Activated effector memory CD4-positive, alpha-beta T cell treated with anti-CD3 and anti-CD28 coated beads, Interleukin-2, amount 50 U/mL, for 16 hours (primary cell): ENCODE results near the gene FAU.

Experiments
- DNase-seq: peaks from one replicate; pipeline ENCODE4 v3.0.0-alpha.2; 2020

The FAU gene

DNA sequence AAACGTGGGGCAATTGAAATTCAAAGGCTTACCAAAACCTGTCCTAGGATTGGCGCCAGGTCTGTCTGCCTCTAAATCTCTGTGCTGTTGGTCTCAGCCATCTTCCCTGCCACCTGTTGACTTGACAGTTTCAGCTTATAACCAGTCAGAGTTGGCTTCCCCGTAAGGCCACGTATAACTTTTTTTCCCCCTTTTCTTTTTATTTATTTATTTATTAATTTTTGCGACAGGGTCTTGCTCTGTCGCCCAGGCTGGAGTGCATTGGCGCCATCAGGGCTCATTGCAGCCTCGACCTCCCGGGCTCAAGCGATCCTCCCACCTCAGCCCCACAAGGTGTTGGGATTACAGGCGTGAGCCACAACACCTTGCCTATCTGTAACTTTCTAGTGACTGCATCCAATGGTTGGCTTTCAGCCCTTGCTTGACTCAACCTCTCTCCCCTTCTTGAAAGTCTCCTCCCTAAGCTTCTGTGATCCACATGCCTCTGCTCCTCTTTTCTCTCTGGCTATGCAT lies 13.8 kb upstream of the FAU start:
- no peak for DNase-seq

DNA sequence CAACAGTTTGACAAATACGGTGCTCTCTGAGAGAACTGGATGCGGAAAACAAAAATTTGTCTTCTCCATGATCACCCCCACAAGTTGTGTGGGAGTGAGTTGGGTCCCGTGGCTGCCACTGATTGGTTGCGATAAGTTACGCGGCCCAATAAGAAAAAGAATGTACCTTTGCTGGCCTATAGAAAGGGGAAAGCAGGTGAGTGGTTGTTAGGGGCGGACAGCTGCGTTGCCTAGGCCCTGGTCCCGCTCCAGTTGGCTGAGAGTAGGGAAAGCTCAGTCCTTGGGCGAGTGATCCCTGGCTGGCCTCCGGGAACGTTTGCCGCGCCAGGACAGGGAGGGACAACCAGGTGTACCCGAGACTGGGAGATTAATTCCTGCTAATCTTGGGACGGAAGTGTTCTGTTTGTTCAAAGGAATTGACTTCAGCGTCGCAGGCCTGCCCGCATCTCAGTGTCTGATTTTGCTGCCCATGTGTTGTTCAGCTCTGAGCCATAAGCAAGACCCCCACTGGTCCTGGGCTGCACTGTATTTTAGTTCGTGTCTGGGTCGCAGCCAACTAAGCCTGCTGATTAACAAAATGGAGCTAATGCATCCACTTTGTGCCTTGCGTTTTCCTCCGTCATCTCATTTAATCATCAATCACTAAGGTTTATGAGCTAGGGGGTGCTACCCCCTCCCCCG lies 13.2 kb upstream of the FAU start:
- peak; percentile 93 for DNase-seq

DNA sequence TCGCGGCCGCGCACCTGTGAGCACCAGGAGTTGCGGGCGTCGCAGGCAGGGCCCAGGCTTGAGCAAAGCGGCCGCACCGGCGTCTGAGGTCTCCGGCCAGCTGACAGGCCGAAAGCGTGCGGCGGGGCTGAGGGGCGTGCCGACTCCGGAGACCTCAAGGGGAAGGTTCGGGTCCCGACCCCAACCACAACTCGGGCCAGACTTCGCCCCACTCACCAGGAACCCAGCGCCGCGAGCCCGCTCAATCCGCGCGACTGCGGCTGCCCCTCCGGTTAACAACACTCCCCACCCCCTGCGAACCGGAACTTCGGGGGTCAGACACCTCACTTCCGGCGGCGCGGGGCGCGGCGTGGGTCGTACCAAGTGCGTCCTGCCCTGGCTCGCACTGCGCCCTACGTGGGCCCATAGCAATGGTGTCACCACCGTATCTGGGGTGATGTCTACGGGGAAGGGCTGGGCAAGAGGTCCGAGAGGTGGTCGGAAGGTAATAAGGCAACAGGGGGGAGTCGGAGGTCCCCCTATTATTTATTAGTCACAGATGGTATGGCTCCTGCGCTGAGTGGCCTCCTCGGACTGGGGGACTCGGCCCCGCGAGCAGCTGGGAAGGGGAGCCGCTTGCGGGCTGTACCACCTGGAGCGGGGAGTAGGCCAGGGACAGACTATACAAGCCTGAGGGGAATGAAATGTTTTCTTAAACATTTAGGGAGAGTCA lies 12.5 kb upstream of the FAU start, which contains the start of gene SYVN1:
TSS of gene SYVN1 (minus strand) at position 280 of the 712 bp plus-strand sequence. CDS start 918 bp downstream, outside the sequence.
- DNase-seq, result peak; percentile 98

DNA sequence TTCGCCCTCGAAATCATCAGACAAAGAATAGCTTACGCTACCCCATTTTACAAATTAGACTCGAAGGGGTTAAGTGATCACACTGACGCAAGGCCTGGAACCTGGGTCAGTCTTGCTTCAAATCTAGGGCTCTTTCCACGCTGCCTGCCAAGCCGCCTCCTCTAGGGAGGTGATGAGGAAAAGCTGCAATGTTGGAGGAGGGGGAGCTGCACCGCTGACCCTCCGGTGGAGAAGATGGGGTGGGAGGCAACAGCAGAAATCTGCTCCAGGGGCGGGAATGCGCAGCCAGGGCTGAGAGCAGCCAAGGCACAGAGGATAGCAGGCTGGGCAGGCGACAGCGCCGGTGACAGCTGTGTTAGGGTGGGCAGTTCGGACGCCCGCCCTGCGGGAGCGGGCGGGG lies 11.8 kb upstream of the FAU start:
- no peak for DNase-seq

DNA sequence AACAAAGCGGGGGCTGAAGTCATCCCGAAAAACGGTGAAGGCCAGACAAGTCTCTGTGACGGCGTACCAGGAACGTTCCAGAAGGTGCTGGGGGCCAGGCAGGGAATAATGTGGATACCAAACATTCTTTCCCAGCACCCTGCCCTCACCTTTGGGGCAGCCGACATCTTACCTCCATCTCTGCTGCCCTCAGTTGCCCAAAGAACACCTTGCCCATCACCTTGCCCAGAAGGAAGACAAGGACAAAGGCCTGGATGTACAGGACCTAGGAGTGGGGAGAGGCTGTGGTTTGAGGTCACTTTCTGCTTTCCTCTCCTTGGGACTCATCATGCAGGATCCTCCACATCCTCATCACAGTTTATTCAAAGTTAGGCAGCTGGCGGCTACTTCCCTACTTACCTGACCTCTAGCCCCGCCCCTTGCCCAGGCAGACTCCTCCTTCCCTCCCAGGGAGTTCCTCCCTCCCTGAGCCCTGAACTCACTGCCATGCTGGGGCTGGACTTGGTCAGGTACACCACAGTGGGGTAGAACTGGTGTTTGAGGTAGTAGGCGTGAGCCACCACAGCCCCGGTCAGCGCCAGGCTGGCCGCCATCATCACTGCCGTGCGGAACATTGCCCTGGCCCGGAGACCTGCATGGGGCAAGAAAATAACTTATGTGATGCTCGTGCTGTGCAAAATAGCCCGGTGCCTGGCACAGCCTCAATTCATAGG lies 11.2 kb upstream of the FAU start:
- peak; percentile 85 for DNase-seq

DNA sequence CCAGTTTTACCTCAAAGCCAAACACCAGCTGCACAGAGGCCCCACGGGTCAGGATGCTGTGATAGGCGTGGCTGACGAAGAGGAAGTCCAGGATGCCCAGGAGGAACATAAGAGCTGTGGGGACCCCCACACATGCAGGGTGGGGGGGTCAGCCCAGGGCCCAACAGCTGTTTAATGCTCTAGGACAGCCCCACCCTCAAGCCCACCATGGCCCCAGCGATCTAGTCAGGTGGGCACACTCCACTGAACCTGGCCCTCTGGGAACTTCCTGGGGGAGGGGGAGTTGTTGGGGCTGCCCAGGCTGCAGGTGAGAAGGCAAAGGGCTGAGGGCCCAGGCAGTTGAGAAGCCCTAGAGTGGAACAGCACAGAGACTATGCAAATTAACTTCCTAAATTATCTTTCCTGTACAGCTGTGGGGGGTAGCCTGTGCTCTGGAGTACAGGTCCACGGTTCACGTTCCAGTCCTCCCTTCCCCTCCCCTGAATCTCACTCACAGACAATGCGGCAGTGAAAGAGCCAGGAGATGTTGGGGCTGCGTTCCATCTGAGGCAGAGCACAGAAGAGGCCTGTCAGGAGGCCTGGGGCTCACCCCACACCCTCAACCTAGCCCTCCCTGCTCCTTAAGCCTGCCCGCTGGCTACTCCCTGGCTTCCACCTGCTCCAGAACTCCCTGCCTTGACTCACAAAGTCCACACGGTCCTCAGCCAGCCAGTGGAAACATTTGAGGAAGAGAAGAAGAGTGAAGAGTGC lies 10.5 kb upstream of the FAU start:
- DNase-seq, result no peak

DNA sequence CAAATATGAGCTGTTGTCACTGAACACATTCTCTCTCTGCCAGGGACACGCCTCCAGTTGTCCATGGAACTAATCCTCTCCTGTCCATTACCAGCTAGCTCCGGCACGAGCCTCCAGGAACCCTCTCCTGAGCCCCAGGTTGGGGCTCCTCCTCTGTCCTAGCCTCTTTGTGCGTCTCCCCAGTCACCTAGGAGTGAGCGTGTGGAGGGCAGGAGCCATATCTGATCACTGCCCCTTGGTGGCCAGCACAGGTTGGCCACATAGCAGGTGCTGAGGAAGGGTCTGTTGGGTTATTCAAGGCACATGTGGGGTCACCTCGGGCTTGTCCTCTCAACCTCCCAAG lies 9.9 kb upstream of the FAU start:
- no peak for DNase-seq

DNA sequence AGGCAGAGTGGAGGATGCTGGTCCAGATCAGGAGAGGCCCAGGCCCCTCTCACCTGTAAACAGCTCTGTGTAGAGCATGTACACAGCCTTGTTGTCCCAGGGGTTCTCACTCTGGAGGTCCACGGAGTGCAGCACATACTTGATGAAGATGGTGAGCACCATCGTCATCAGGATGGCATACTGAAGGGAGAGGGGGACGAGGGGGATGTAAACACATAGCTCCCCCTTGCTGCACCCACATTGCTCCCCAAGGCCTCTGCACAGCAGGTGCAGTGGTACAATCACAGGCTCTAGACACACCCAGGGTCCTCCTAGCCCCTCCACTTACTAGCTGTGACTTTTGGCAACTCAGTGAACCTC lies 9.5 kb upstream of the FAU start:
- no peak for DNase-seq

DNA sequence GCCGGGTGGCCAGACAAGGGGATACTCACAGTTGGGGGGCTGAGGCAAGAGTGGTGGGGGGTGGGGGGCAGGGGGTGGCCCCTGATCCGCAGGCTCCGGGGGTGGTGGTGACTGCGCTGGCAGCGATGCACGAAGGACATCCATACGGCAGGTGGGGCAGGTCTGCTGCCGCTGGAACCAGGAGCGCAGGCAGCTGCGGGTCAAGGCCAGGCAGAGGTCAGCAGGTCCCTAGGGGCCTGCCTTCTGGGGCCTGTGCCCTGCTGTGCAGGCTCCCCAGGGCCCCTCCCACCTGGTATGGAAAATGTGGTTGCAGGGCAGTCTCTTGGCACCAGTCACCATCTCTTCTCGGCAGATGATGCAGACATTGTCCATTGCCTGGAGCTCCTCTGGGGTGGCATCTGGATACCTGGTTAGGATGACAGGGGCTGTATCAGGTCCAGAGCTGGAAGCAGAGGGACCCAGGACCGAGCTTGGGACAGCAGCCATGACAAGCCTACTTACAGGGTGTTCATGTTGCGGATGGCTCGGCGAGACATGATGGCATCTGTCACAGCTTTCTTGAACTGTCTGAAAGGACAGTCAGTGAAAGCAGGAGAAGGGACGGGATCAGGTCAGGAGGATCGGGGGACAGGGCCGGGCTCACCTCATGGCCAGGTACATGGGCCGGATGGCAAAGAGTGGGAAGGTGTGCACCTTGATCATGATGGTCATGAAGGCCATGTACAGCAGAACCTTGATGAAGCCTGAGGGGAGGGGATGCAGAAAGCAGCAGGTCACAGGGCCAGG lies 8.9 kb upstream of the FAU start:
- DNase-seq, result no peak

DNA sequence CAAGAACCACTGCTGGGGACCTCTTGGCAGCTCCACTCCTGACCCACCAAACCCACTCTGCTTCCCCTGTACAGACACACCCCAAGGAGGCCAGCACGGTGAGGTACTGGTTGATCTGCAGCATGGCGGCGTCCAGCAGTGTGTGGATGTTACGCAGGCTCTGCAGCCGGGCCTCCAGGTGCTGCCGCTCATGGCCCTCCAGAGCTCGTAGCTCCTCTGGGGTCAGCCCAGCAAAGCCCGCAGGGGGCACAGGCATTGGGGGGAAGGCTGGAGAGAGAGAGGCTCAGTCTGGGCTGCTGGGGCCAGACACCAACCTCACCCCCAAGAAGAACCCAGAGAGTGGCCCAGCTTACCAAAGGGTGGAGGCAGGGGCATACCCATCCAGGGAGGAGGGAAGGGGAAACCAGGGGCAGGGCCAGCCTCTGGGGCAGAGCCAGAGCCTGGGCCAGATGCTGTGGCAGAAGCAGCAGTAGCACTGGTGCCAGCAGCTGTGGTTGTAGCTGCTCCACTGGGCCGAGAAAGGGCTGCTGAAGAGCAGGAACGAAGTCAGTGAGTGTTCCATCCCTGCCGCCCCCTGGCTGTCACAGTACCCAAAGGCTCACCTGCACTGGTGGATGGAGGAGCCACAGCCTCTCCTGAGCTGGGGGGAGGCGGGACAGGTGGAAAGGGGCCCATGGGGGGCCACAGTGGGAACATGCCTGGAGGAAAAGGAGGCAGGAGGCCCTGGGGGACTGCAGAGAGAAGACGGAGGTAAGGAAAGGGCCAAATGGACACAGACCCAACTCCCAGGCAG lies 7.9 kb upstream of the FAU start:
- no peak for DNase-seq

DNA sequence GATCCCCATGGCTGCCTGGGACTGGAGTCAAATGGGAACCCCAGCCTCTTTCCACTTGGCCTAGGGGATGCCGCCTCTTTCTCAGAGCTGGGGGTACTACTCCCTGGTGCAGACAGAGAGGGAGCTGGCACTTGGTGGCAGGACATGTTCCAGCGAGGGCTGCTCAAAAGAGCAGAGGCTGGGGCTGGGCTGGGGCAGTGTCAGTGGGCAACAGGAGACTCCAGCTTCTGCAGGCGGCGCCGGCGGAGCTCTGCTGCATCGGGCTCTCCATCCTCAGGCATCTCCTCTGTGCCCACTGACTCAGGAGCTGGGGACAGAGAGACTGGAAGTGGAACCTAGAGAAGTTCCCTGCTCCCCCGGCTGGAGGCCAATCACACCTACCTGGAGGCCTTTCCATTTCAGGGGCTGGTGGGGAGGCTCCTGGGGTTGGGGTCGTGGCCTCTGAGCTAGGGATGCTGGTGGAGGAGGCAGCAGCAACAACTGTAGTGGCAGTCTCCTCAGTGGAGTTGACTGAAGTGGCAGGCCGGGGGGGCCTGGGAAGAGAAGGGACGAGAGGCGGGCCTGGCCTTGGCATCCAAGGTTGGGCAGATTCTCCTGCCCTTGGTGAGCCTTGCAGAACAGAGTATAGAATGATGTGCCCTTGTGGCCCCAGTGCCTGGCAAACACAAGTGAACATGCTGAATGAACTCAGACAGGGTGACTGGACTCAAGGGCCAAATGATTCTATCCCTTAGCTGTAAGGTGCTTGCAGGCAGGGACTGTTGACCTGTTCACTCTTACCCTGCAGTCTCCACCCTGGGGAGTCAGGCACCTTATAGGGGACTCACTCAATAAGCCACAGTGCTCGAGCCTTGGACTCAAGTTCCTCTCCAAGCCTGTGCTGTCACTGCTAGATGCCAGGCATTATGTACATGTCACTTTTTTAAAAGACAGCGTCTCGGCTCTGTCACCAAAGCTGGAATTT lies 6.5 kb upstream of the FAU start:
- DNase-seq, result no peak

DNA sequence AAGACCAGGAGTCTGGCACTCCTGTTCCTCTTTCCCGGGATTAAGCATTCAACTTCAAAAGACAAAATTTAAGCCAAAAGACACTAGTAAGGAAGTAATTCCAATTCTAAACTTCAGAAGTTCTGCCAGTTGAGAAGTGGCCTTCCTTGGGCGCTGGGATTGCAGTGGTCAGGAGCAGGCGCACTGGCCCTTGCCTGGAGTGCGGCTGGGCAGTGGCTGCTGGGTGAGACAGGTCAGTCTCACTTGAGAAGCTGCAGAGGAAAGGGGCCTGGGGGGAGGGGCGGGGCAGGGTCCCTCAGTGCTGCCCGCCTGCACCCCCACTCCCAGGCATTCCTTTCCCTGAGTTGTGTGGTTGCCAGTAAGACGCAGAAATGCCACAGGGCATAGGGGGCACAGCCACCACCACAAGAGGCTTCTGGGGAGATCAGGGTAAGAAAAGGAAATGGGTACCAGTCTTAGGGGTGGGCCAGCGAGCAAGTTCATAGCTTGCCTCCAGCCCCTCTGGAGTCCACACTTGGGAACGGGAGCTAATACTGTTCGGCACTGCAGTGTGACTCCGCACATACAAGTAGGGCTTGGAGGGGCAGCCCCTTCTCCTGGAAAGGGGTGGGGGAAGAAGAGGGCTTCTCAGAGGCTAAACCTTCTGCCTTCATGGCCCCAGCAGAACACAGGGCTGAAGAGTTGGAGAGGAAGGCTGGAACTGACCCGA lies 5.7 kb upstream of the FAU start:
- DNase-seq, result no peak

DNA sequence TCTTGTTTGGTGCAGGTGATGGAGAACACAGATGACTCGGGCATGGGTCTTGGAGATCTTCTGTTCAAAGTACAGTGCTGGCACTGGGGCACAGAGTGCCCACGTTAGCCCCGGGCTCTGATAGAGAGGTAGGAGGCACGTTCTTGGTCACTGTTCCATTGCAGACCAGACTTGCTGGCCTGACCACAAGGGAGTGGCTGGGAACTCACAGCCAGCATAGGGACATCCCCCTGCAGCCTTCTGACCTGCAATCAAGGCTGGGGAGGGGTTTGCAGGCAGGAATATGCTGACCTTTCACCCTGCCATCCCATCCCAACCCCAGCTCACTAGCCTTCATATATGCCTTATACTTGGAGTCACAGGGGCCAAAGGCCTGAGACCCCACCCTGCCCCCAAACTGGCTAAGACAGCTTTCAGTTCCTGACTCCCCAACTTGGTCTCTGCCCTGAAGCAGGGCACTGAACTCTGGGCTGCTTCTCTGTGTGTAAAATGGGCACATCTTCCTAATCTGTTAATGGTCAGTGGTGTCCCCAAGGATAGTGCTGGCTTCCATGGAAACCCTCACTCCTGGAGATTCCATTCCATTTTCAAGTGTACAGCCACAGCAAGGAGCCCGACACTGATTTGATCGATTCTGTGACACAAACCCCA lies 4.8 kb upstream of the FAU start:
- DNase-seq, result no peak

DNA sequence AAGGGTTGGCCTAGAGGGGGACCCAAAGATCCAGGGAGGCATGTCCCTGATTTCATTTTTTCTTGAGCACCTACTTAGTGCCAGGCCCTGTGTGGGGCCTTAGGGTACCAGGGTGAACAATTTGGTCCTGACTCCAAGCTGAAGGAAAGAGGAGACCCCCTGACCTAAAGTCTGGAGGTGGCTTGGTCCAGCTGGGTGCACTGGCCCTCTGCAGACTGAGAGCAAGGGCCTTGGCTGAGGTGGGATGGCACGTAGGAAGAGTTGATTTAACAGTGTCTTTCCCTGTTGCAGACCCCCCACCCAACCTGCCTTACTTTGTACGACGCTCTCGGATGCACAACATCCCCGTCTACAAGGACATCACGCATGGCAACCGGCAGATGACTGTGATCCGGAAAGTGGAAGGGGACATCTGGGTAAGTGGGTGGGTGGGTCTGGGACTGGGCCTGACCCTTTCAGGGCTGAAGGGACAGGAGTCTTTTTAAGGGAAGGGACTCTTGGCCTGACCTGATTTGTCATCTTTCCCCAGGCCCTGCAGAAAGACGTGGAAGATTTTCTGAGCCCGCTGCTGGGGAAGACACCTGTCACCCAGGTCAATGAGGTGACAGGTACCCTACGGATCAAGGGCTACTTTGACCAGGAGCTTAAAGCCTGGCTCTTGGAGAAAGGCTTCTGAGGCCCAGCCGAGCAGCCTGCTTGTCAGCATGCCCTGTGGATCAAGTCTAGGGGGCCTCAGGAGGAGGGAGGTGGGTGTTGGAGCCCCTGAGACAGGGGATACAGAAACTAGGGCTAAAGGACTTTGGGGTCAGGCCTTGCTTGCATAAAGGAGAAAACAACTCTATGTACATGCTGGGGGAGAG lies 3.5 kb upstream of the FAU start:
- no peak for DNase-seq

DNA sequence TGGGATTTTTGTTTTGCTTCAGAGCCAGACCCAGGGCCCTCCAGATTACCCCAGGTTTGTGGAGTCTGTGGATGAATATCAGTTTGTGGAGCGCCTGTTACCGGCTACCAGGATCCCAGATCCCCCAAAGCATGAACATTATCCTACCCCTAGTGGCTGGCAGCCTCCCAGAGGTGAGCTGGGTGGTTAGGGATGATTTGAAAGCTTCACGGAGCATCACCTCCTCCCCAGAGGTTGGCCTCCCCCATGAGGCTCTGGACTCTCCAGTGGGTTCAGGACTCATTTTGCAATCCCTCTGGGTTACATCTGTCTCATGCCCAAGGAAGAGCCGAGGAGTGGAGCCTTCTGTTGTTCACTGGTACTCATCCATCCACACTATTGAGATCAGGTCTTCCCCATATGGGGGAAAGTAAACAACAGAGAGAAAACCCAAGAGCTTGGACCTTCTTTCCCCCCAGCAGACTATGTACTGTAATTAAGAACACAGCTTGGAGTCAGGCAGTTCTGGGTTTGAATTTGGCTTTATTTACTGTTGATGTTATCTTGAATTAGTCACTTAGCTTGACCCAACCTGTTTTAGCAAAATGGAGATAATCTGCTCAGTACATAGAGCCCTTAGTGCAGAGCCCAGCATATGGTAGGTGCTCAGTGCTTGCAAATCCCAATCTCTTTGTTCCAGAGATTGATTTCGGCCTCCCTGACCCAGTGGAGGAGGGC lies 2.7 kb upstream of the FAU start:
- no peak for DNase-seq

DNA sequence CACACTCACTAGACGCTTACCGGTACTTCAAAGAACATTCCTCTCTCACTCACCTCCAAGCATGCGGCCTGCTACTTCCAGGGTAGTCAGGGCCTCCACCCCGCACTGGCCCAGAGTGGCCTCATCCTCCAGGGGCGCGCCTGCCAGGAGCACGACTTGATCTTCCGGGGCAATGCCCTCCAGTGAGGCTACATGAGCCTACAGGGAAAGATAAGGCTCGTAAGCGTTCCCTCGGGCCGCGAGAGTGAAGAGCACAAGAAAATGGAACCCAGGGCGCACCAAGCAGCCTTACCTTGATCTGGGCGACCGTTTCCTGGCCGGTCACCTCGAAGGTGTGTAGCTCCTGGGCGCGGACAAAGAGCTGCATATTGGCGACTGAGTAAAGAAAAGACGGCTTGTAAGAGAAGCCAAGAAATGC lies 478 bp downstream of the FAU start:
- peak; percentile 79 for DNase-seq

DNA sequence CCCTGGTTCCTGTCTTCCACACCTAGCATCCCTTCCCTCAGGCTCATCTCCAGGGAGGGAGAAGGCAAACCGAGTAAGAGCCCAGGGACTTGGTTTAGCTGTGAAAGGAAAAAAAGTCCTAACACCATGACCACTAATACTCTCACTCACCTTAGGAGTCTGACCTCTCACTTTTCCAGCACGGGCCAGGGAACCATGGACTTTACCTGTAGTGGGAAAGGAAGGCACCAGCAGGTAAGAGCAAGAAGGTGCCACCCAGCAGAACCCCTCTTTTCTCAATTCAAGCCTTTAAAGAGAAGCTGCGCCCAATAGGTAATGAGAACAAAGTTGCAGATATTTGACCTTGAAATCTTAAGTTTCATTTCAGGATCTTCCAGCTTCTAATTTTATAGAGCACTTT lies 1.1 kb downstream of the FAU start:
- peak; percentile 41 for DNase-seq

DNA sequence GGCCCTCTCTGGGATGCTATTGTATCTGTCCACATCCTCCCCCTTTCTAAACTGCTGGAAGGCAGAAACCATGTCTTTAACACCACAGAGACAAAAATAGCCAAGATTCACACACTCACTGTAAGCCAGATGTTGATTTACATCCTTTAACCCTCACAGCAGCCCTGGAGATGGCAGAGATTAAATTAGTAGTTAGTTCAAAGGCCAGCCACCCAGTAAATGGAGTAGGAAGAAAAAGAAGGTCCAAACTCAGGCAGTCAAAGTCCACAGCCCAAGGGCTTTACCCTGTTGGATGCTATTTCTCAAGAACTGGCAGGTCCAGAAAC lies 2.3 kb downstream of the FAU start:
- DNase-seq, result no peak
